Activated CD4-positive, alpha-beta T cell treated with anti-CD3 and anti-CD28 coated beads for 48 hours (primary cell): Measurements from ENCODE around the gene SELP.

Source experiments
- DNase-seq: peaks from one replicate; pipeline ENCODE4 v3.0.0-alpha.2; 2020

SELP gene

DNA sequence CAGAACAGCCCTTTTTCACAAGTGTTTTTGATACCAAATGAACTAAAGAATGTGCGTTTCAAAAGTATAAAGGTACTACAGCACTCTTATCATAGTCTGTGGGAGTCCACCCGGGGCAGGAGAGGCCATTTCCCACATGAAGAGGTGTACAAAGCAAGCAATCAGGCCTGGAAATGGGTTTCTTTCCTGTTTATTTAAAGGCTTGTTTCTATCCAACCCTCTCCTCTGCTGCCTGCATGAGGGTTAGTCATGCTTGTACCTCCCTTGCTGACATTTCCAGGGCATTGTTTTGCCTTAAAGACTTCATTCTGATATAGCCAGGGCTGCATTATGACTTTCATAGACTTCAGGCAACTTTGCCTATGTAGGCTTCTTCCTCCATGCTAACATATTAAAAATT is 11.6 kb downstream of the SELP start:
- no peak for DNase-seq

DNA sequence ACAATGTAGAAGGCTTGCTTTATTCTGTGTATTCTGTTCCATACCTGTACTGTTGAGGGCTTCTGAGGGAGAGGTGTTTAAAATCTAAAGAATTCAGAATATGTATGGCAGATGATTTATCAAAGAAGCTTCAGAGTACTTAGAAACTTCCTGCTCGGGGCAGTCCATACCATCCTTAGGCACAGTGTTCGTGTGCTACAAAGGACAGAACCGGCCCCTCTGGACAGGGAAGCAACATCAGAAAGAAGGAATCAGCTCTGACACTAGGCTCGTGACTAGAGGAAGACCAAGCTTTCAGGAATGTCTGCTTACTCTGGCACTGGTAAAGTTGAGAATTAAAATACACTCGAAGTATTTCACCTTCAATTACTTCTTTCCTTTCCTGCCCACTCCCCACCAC is 14.1 kb downstream of the SELP start:
- DNase-seq = no peak

DNA sequence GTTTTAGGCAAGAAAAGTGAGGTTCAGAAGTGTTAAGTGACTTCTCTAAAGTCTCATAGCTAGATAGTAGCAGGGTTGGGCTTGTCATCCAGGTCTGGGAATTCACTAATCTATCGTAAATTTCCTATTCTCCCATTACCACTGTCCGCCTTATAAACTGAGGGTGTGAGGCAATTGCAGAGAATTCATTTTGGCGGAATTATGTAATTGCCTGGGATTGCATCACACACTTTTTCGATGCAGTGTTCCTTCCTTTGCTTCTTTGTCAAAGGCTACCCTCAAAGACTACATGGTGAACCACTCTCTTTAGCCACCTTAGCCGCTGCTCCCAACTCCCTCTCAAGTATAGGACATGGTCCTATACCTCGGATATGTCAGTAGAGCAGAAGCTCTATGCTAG is 19.1 kb downstream of the SELP start:
- DNase-seq = no peak

DNA sequence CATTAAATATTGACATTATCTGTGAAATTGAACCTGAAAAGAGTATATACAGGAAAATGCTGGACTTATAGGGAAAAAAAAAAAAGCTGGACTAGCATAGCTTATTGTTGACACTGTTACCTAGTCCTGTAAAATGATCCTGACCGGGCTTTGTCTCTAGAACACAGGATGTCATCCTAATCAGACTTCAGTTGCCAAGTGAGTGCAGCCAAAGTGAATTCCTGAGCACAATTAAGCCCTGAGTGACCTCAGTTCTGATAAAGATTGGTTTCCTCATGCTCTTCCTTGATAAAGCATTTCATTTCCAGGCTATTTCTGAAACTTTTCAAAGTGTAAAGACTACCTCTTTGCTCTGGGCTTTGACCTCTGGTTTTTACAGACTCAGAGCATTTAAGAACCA is 19.8 kb downstream of the SELP start:
- no peak for DNase-seq

DNA sequence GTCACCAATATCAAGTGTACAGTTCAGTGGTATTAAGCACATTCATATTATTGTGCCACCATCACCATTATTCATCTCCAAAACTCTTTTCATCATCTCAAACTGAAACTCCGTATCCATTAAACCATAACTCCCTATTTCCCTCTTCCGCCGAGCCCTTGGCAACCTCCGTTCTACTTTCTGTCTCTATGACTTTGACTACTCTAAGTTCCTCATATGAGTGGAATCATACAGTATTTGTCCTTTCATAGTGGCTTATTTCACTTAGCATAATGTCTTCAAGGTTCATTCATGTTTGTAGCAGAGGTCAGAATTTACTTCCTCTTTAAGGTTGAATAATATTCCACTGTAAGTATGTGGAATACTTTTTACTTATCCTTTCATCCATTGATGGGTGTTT is 21.7 kb downstream of the SELP start:
- DNase-seq = no peak

DNA sequence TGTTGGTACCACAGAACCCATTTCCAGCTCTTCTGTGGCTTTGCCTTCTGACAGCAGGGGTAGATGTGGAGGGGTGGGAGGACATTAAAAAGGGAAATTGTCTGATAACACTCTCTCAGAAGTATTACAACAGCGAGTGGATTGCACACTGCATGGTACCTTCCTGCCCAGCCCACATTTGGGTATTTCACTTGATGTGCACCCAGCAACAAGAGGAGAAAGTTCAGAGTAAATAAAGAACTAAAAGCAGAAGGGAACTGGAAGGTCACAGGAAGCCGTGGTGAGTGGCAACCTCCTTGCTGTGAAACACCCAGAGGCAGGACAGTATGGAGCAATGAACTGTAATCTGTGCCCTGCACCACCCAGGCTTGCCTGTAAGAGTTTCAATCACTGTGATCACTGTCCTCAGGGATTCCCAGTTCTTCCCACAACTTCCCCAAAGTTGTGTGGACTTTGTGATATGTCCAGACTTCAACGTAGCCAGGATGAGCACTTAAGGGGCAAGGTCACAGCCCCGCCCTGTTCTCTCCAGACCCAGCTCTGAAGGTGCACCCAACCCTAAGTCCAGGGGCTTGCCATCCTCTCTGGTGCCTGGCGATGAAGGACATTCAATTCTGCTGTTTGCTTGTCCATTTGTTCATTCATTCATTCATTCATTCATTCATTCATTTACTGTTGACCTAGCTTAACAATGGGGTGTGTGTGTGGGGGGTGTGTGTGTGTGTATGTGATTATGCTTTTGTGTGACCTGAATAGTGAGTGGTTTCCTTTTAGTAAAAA is 25.0 kb downstream of the SELP start:
- DNase-seq = peak; percentile 48

DNA sequence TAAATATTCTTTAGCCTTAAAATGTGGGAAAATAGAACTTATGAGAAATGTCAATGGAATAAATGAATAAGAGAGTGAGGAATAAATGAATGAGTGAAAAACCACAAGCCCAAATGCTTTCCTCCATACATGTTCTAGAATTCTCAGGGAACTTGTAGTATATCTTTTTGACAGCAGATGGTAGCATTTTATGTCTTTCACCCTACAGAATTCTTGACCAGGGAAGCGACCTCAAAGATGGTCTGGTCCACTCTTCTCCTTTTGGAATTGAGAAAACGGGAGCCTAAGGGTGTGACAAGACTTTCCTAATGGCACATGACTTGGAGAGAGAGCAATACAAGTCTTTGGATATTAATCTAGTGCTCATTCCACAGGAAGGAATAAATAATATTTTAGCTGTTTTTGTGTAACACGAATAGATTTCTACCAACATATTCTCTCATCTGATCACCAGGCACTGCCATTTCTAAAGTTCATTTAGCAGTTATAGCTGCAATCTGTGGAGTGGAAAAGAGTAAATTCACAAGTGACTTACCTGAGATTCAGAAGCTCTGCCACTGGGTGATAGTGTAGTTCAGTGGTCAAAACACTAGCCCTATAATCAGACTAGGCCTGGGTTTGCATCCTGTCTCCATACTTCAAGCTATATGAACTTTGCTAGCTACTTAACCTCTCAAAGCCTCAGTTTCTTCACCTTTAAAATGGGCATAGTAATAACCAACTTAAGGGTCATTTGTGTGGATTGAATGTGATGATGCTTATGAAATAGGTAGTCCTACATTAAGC is 28.6 kb downstream of the SELP start:
- no peak for DNase-seq

DNA sequence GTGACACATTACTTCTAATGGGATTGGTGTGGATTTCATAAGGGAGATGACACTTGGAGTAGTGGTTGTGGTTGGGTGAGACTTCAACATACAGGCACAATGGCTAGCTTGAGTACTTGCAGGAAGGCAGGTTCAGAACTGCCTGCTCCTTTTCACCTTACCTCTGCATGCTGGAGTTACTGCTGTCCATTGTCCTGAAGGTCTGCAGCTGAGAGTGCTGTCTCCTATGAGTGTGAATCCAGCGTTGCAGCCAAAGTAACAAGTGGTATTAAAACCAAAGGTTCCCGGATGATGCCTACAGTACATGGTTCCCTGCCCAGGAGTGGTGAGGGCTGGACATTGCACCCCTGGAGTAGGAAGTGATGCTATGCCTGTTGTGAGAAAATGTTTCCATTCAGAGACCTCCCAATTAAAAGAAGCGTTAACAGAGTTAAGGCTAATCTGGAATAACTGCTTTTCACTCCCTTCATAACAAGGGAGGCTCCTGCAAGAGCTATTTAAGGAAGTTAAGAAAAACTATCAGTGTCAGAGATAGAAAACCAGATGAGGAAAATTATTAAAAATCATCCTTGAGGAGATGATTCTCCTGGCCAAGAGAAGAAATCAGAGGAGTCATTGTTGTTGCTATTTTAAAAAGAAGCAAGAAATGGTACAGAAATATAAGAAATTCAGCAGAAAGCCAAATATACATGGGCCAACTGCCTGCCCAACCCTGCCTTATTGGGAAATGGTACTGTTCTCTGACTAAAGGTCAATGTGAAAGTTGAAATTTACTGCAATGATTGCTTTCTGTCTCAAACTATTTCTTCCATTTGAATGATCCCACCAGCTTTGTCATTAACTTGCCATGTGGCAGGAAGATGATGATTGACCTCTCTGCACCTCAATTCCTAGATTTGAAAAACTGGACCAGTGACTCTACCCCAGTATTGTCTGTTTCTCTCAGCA is 33.9 kb downstream of the SELP start:
- peak; percentile 41 for DNase-seq

DNA sequence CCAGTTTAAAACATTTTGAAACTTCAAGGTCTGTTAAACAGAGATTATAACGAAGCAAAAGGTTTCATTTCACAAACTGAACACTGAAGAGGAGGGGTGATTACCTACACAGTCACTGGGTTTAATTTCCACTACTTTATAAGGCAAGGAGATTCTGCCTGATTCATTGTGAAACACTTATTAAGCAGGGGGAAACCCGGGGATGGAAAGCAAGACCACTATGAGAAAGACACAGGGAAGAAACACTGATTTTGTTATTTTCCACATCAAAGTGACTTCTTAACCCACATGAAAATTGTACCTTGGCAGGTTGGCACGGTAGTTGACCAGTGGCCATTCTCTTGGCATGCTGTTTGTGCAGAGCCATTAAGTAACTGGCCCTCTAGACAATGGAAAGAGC is 35.5 kb downstream of the SELP start:
- peak; percentile 54 for DNase-seq

DNA sequence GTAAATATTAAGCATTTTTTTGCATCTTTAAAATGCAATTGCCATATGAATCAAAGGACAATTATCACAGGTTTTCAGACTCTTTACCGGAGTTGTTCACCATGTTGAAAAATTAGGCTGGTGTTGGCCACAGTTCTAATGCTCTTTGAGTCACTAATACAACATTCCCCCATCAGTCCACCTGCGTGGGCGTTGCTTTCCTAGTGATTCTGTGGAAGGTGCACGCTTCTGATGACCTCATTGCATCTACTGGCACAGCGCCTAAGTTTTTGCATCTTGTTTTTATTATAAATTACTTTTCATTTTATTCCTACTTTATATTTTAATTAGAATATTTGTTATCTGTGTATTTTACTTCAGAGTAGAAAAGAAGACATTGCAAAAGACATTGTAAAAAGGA is 39.0 kb downstream of the SELP start:
- peak; percentile 35 for DNase-seq

DNA sequence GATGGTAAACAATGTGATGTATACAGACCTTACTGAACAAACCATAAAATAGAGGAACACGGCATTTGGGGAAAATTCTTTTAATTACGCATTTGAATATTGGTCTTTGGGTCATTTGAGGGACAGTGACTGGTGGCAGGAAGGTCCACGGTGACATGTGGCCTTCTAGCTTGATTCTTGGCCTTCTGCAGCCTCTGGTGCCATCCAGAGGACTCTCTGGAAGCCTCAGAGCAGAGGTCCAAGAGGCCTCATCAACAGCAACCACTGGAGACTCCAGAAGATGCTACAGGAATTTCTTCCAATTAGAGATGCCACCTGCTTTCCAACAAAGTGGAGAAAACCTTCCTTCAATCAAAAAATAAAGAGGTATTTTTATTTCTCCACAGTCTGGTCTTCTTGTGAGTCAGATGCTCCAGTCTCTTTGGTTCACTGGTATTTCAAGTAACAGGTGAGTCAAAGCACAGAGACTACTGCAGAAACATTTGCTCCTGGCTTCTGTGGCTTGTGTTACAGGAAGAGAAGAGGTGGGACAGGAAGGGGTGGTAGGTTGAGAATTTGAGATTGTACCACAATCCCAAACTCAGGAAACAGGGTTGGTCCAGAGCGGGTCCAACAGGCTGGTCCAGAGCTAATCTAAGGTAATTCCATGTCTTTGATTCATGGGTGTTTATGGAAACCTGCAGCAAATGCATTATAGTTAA is 41.0 kb downstream of the SELP start:
- peak; percentile 43 for DNase-seq

DNA sequence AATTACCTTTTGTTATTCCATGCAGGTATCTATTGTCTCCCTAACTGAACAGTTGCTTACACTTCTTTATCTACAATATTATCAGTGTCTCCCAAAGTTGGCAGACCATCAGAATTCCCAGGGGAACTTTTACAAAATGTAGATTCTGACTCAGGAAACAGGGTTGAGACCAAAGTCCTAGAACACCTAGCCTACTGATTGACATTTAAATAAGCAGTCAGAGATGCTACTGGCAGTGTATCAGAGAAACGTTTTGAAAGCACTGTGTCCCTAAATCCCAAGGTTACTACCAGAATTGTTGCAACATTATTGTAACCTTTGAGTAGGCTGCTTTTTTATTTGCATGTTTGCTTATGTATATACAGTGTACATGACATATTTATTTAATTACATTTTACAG is 41.8 kb downstream of the SELP start:
- no peak for DNase-seq

DNA sequence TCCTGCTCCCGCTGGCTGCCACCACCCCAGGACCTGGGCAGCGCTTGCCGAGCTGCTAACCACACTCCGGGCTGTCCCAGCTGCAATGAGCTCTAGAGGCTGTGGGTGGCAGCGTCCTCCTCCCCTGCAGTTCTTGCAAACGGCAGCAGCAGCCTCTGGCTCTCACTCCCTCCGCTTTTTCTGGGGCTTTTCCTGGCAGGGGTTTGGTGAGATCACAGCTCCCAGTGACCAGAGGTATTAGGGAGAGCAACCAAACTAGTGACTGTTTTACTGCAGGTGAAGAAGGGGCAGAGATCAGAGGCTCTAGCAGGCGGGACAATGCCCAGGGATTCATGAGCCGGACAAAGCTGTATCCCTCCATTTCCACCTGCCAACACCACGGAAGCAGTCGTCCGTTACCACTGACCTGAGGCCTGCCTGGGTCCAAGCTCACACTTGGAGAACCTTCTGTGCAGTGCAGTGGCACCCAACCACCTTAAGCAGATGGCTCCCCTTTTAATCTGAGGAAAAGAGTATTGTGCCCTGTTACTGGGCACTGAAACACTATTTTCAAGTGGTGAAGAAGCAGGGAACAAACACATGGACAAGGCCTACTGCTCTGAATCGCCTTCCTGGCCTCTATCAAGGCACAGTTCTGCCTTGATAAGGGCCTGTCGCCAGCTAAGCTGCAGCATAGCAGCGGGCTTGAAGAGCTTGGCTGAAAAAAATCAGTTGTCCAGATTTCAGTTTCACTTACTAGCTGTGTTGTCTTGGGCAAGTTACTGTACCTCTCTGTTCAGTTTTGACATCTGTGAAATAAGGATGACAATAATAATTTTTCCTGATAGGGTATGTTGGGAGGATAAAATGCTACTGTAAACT is 43.3 kb downstream of the SELP start, which contains the start of gene F5:
Gene F5, minus strand, starts transcription at position 87 of the 861 bp plus-strand sequence. CDS start 95 bp downstream, outside the sequence.
- peak; percentile 88 for DNase-seq

DNA sequence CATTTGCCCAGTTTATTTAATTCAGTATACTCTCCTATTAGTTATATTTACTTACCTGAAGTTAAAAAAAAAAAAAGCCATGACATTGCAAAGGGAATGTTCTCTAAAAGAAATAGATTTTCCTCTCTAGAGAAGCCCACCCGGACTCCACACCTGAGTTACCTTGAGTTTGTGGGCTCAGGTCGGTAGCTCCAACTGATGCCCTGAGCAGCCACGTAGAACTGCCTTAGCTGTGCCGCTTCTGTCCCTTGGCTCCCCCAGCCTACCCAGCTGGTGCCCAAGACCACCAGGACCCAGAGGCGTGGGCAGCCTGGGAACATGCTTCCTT is 43.9 kb downstream of the SELP start:
- no peak for DNase-seq

DNA sequence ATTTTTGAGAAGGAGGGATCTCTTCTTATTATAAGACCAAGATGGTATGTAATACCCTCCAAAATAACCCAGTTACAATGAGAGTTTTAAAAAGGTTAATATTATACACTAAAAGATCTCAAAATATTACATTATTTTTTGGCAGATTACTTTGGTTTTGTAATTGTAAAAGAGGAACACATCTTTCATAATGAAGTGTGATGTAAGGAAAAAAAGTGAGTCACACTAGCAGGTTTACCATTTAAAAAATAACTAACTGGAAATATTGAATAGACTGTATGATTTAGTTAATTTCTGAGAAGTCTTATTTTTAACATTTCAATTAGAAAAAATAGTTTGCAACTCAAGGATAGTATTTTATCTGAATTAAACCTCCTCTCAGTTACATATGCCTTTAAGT is 44.7 kb downstream of the SELP start:
- no peak for DNase-seq

DNA sequence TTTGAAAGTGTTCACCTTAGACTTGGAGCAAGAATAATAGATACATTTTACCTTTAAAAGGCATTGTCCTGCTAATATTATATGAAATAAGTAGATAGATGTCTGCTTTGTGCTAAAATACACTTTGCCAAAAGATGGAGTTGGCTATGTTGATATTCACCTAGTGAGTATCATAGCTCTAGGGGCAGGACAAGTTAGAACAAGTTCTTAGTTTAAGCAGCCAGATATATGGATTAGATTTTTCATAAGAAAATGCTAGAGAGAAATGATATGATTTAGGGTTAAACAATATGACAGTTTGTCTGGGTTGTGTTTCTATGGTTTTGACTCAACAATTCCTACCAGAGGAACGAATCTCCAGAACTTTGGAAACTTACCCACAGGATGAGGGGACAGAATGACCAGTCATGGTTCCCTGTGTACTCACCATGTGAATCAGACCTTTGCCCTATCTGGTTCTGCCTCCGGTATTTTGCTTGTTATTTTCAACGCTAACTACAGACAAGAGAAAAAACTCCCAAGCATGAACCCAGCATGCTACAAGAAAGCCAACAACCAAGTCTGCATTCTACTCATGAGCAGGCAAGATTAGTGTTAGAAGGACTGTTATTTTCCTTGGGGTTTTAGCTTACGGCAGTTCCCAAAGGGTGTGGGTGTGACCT is 45.3 kb downstream of the SELP start:
- peak; percentile 22 for DNase-seq

DNA sequence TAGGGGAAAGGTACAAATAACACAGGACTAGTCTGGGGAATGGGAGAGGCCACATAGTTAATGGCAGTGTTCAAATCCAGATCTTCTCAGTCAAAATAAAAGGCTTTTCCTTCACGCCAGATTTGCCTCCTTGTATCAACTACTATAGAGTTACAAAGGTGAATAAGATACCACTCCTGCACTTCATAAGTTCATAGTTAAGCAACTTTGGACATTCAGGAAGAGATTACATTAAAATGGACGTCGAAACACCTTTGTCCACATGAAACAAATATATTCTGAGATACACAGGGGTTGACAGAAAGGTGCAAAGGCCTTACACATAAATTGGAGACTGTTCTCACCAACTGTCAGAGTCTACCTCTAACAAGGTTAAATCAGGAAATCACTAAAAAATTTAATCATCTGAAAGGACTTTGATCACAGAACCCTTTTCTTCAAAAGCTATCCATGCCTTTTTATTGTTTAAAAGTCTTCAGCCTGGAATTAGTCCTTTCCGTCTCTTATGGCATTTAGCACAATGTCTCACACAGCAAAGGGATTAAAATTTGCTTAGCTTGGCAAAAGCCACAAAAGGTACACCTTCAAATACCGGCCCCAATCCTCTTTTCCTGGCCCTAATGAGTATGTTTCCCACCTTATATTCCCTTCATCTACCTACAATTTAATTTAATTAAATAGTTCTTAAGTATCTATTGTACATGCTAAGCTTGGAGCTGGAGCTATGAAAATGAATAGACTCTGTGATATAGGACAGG is 51.8 kb downstream of the SELP start:
- no peak for DNase-seq

DNA sequence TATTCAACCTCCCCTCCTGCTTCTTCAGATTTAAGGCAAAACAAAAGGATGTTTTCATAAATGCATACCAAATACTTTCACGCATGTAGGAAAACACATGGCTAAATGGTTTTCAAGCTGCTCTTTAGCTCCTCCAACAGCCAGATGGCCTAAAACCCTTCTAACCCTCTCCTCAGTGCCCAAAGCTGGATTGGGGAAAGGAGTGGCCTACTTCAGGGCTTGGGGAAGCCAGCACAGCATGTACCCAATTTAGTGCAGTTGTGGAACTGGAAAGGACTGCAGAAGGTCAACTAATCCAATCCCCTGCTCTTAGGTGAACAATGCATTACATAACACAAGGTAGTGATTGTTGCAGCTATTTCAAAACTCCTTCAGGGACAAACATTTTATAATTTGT is 53.0 kb downstream of the SELP start:
- DNase-seq = no peak

DNA sequence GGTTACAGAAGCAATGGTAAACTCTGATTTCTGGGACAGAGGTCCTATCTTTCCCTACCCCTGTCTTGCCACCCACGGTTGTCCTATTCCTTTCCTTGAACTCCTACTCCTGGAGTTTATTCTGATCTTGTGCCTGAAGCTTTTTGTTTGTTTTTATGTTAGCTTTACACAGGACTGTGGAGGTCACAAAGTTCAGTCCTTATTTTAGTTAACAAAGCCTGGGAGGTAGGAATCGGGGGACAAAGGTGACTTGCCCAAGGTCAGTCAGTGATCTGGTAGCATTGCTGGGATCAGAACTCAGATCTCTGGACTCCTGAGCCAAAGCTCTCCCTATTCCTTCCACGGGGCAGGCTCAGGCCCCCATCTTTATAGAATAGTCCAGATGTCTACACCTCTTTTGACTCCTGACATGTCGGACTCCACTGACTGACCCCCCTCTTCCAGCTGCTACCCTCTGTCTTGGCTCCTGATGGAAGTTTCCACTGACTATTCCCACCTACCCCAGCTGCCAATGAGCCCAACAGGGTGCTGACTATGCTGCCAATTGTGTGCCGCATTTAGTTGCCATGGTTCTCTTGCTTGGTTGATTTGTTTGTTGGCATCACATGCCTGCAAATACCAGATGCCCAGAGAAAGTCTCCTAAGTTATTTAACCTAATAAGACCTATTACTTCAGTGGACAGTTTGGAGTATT is 53.5 kb downstream of the SELP start:
- DNase-seq = no peak

DNA sequence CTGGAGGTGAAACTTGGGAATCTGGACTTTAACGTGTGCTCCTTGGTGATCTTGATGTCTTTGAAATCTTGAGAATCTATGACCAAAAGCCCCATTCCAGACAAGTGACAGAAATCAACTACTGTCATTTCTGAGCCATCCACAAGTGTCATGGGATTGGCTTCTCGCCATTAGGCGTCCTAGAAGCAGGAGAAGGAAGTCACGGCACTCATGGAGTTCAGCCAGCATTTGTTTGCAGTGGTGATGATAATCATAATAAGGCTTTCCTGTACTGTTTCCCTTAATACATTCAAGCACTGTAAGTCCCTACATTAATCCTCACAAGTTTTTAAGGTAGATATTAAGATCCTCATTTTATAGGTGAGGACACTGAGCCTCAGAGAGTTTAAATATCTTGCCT is 55.6 kb downstream of the SELP start:
- no peak for DNase-seq
